Lung (tissue), 12 donors: Measurements from ENCODE around the gene ATP8B1. TPM values are rescaled to one million over a fixed set of nuclear protein-coding genes. Genes with fewer than 3 reads are reported as not detected.

ENCODE experiments used
- ATAC-seq: fragments of 200-7000 bp; cut with Tn5 transposase; one replicate; pipeline ENCODE4 v1.9.1; 2020; ENCODE audit warnings: moderate number of reproducible peaks; ENCODE audit not compliant: insufficient read depth, low FRiP score
- DNase-seq, 3 donors: peaks; one replicate each; pipeline ENCODE4 v3.0.0-alpha.2; 2013 to 2017
- H3K27ac ChIP-seq, 2 donors: one replicate each; pipeline ENCODE4 v1.5.1; 2013; ENCODE audit warnings: mild to moderate bottlenecking in 2 of 2, moderate library complexity in 2 of 2, control low read depth in 1 of 2, inconsistent platforms in 1 of 2, low read depth in 1 of 2, low read length in 1 of 2
- H3K27me3 ChIP-seq, 3 donors: one replicate each; pipeline ENCODE4 v1.5.1; 2013; ENCODE audit warnings: low read length in 2 of 3; ENCODE audit not compliant: control insufficient read depth in 3 of 3, insufficient read depth in 3 of 3
- H3K36me3 ChIP-seq, 4 donors: one replicate each; pipeline ENCODE4 v1.5.1; 2013; ENCODE audit warnings: low read length in 4 of 4, mild to moderate bottlenecking in 1 of 4, moderate library complexity in 1 of 4; ENCODE audit not compliant: control insufficient read depth in 4 of 4, insufficient read depth in 4 of 4
- H3K4me1 ChIP-seq, 5 donors: one replicate each; pipeline ENCODE4 v1.5.1; 2013; ENCODE audit warnings: low read length in 5 of 5, mild to moderate bottlenecking in 2 of 5, moderate library complexity in 1 of 5; ENCODE audit not compliant: control insufficient read depth in 5 of 5, insufficient read depth in 5 of 5
- H3K4me3 ChIP-seq: one replicate; pipeline ENCODE4 v1.5.1; 2013; ENCODE audit warnings: mild to moderate bottlenecking, control low read depth, moderate library complexity
- H3K9ac ChIP-seq, 2 donors: one replicate each; pipeline ENCODE4 v1.5.1; 2013; ENCODE audit warnings: low read length in 2 of 2, control low read depth in 1 of 2; ENCODE audit not compliant: insufficient read depth in 1 of 2
- H3K9me3 ChIP-seq, 4 donors: one replicate each; pipeline ENCODE4 v1.5.1; 2013; ENCODE audit warnings: low read length in 3 of 4, mild to moderate bottlenecking in 1 of 4, moderate library complexity in 1 of 4; ENCODE audit not compliant: control insufficient read depth in 4 of 4, insufficient read depth in 3 of 4
- WGBS, 2 donors: extraction: QIAGEN DNeasy Blood & Tissue Kit; methylation state at CpG; one replicate each; pipeline ENCODE4 v1.1.7; 2013; 5-methylcytosine and 5-hydroxymethylcytosine counted together
- polyA plus RNA-seq, 2 donors: library from polyadenylated mRNA; stranded (reverse); fragments of 200-250 nt; gene quantifications; one replicate each; pipeline ENCODE4 v1.2.1, GENCODE V29; 2013
- total RNA-seq, 2 donors: library from RNA; depleted of rRNA in 1 of 2; stranded (reverse); fragments of >200 nt in 1 of 2; gene quantifications; one replicate each; pipeline ENCODE4 v1.2.1, GENCODE V29; 2014 to 2021
- TF ChIP-seq, protein P1 (sequence below): IDR thresholded peaks from 2 replicates; pipeline ENCODE4 v1.5.1; 2012; ENCODE audit warnings: mild to moderate bottlenecking; ENCODE audit errors: control extremely low read depth, extremely low read depth
- donor health status: control.
- donor health status: control.
- donor health status: Bipolar disorder and iron deficiency.
- donor health status: healthy.
- donor health status: DM: yes; HTN: yes; CAD: no.

The ATP8B1 gene
- total and polyA plus RNA-seq, 4 donors, result 7.3 to 42.0 (median 18.2) TPM

- peak overlapping the region in 1 of 2 donors; percentile 57 for H3K27ac ChIP-seq
These were observed 43.1 kb upstream of the ATP8B1 start for GRCh38 chr18:57846258-57846657.

DNA sequence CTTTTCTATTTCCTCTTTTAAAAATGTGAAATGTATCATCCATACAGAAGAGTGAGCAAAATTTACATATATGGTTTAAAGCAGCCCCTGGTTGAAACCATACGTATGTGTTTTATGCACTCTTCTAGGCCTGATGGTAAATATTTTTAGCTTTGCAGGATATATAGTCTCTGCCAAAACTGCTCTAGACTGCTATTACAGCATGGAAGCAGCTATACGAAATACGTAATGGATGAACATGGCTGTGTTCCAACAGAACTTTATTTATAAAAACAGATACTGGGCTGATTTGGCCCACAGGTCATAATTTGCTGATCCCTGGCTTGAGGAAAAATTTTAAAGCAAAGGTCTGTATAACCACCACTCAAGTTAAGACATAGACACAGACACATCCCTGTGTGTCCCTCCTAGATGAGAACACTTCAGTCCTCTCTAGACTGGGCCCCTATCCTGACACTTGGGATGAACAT, 42.5 kb upstream of the ATP8B1 start:
- Histone ChIP-seq H3K27ac (no peak overlapping the region), H3K4me3 (no peak overlapping the region), H3K27me3 (no peaks in the 10 kb centered on the region), H3K36me3 (no peaks in the 10 kb centered on the region), H3K4me1 (peaks cover 0 to 10% (median 3%) of the 10 kb centered on the region in 5 donors), H3K9me3 (no peaks in the 10 kb centered on the region), H3K9ac (peak overlapping the region in 1 of 2 donors; percentile 19)
- no peak for ATAC-seq
- TF ChIP-seq, protein P1, sequence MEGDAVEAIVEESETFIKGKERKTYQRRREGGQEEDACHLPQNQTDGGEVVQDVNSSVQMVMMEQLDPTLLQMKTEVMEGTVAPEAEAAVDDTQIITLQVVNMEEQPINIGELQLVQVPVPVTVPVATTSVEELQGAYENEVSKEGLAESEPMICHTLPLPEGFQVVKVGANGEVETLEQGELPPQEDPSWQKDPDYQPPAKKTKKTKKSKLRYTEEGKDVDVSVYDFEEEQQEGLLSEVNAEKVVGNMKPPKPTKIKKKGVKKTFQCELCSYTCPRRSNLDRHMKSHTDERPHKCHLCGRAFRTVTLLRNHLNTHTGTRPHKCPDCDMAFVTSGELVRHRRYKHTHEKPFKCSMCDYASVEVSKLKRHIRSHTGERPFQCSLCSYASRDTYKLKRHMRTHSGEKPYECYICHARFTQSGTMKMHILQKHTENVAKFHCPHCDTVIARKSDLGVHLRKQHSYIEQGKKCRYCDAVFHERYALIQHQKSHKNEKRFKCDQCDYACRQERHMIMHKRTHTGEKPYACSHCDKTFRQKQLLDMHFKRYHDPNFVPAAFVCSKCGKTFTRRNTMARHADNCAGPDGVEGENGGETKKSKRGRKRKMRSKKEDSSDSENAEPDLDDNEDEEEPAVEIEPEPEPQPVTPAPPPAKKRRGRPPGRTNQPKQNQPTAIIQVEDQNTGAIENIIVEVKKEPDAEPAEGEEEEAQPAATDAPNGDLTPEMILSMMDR, result no peak
- 88 to 89% methylated on average over 3 of the region's 3 CpGs for WGBS, 2 donors
- peak in 2 of 3 donors; percentile 64 to 77 for DNase-seq

More at GRCh38 chr18:57846258-57846657, 43.1 kb upstream of the ATP8B1 start:
- Histone ChIP-seq H3K4me3 (no peak overlapping the region), H3K4me1 (peaks cover 0 to 10% (median 3%) of the 10 kb centered on the region in 5 donors), H3K27me3 (no peaks in the 10 kb centered on the region), H3K9ac (peak overlapping the region in 1 of 2 donors; percentile 42), H3K36me3 (no peaks in the 10 kb centered on the region), H3K9me3 (no peaks in the 10 kb centered on the region)
- WGBS, 2 donors, result 50 to 76% methylated on average over 1 of the region's 1 CpG
- DNase-seq, result peak; percentile 28 to 65 (median 62)
- ATAC-seq, result peak; percentile 41
- TF ChIP-seq, protein P1, result no peak

DNA sequence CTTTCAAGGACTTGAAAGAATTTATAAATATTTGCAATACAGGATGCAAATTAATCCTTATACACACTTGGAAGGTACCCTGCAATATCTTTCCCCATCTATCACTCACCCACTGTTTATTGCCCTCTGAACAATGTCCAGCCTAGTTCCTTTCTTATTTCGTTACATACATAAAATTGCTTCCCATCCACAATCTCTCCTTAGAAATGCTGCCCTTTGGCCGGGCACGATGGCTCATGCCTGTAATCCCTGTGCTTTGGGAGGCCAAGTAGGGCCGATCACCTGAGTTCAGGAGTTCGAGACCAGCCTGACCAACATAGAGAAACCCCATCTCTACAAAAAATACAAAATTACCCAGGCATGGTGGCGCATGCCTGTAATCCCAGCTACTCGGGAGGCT, 41.2 kb upstream of the ATP8B1 start:
- Histone ChIP-seq H3K27me3 (no peaks in the 10 kb centered on the region), H3K27ac (no peak overlapping the region), H3K9ac (no peak overlapping the region), H3K4me1 (peaks cover 0 to 10% (median 3%) of the 10 kb centered on the region in 5 donors), H3K9me3 (no peaks in the 10 kb centered on the region), H3K36me3 (no peaks in the 10 kb centered on the region), H3K4me3 (no peak overlapping the region)
- TF ChIP-seq, protein P1, result no peak
- DNase-seq (no peak), ATAC-seq (no peak)
- WGBS, 2 donors, result 92 to 93% methylated on average over 7 of the region's 7 CpGs

GRCh38 chr18:57843386-57843785, 40.3 kb upstream of the ATP8B1 start:
- peak in 2 of 3 donors; percentile 24 to 26 for DNase-seq
- ATAC-seq, result no peak
- TF ChIP-seq, protein P1, result no peak
- no peaks in the 10 kb centered on the region for H3K36me3 ChIP-seq
- no peaks in the 10 kb centered on the region for H3K27me3 ChIP-seq
- peaks cover 0 to 10% (median 0%) of the 10 kb centered on the region in 5 donors for H3K4me1 ChIP-seq
- H3K27ac ChIP-seq, result no peak overlapping the region
- H3K9me3 ChIP-seq, result no peaks in the 10 kb centered on the region
- H3K9ac ChIP-seq, result no peak overlapping the region
- 78 to 84% methylated on average over 5 of the region's 5 CpGs for WGBS, 2 donors
- no peak overlapping the region for H3K4me3 ChIP-seq
